ENCODE data around the gene FAM13A.
A peak's percentile ranks its signal among the peaks of the same experiment; 100 is the strongest.

Gene FAM13A

GRCh38 chr4:88713782-88714181 is 343.2 kb downstream of the FAM13A start:
- no peak for DNase-seq (ENCODE audit: low read depth)

GRCh38 chr4:88709989-88710388 is 347.0 kb downstream of the FAM13A start:
- no peak for DNase-seq (ENCODE audit: low read depth)

GRCh38 chr4:88706574-88706973 is 350.4 kb downstream of the FAM13A start:
- peak; percentile 74 for DNase-seq (ENCODE audit: low read depth)

GRCh38 chr4:88705805-88706492 is 351.0 kb downstream of the FAM13A start:
- DNase-seq (ENCODE audit: low read depth): peak; percentile 84

- no peak for DNase-seq (ENCODE audit: low read depth)
Observed at GRCh38 chr4:88705223-88705622, 351.8 kb downstream of the FAM13A start.

GRCh38 chr4:88702782-88703181 is 354.2 kb downstream of the FAM13A start:
- DNase-seq (ENCODE audit: low read depth): no peak

- DNase-seq (ENCODE audit: low read depth): no peak
Observed at GRCh38 chr4:88698519-88698918, 358.5 kb downstream of the FAM13A start.

- DNase-seq (ENCODE audit: low read depth): peak; percentile 74
Observed at GRCh38 chr4:88697588-88698329, 359.2 kb downstream of the FAM13A start, which contains the start of gene NAP1L5. TSS of gene NAP1L5 (minus strand) at chr4:88697829. CDS start at chr4:88697754, 75 bp downstream.

- DNase-seq (ENCODE audit: low read depth): peak; percentile 45
Observed at GRCh38 chr4:88697141-88697540, 359.8 kb downstream of the FAM13A start.

GRCh38 chr4:88696630-88697029 is 360.4 kb downstream of the FAM13A start:
- no peak for DNase-seq (ENCODE audit: low read depth)

- no peak for DNase-seq (ENCODE audit: low read depth)
Observed at GRCh38 chr4:88693792-88694191, 363.2 kb downstream of the FAM13A start.

- DNase-seq (ENCODE audit: low read depth): peak; percentile 61
Observed at GRCh38 chr4:88690355-88690754, 366.6 kb downstream of the FAM13A start.

- DNase-seq (ENCODE audit: low read depth): no peak
Observed at GRCh38 chr4:88681209-88681608, 375.8 kb downstream of the FAM13A start.
